Ramos (cell line): ENCODE measurements around the gene ADGRG6.

Source experiments
- in situ Hi-C: fragments of 300-500 bp; cut with MboI; formaldehyde crosslinking; loops from one replicate; pipeline ENCODE4 v1.14.3; 2022; ENCODE audit warnings: low sequenced_read_pairs; ENCODE audit not compliant: unreplicated experiment

ADGRG6 gene

DNA sequence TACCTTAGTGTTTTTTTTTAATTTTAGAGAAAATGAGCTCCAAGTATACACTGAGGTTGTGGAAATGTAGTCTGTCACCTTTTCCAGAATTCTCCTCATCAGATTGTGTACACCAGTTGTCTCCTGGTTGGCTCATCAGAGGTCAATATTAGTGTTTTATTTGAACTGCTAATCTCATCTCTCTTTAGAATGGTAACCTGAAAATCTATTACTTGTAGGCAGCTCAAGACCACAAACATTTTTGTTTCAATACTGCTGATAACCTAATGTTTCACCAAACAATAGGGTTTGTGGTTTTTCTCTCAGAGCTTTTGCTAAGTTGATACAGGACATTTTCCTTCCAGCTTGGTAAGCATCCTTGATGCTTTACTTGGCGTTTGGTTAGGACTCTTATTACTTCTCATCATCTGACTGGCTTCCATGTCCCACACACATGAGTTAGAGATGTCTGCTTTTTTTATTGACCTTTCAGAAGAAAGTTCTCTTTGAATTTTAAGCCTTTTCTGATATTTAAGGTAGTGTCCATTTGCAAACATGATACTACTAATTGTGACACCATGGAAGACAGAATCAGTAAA is 15.1 kb downstream of the ADGRG6 start:
- in situ Hi-C loops: no loop called here

GRCh38 chr6:142318714-142319113 is 16.9 kb downstream of the ADGRG6 start:
- in situ Hi-C loops: no loop called here

GRCh38 chr6:142320366-142320765 is 18.6 kb downstream of the ADGRG6 start:
- in situ Hi-C loops: no loop called here

- in situ Hi-C loops: no loop called here
Observed at GRCh38 chr6:142321451-142321850, 19.6 kb downstream of the ADGRG6 start.

DNA sequence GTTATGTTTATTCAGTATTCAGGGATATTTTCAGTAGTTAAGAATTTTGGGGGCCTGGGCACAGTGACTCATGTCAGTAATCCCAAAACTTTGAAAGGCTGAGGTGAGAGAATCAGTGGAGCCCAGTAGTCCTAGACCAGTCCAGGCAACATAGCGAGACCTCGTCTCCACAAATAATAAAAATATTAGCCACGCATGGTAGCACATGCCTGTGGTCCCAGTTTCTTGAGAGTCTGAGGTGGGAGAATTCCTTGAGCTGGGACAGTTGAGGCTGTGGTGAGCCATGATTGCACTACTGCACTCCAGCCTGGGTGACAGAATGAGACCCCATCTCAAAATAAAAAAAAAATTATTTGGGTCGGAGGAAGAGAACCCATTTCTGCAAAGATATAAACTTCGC is 20.3 kb downstream of the ADGRG6 start:
- in situ Hi-C loops: no loop called here

GRCh38 chr6:142322504-142323198 is 20.8 kb downstream of the ADGRG6 start:
- in situ Hi-C loops: no loop called here

GRCh38 chr6:142323377-142323776 is 21.6 kb downstream of the ADGRG6 start:
- in situ Hi-C loops: no loop called here

DNA sequence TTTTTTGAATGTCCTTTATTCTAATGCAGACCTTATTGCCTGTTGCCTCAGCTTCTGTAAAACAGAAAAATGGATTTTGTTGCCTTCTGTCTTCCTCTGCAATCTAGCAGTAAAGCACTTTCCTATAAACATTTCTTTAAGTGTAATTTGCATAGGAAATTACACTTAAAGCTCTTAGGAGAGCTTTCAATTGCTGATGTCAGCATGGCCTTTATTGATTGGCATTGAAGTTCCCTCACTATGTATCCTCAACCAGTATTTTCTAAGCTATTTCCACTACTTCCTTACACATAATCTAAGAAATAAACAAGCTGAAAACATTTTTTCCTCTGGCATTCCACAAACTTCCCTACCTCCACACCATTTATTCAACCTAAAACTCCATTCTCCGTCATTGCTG is 22.3 kb downstream of the ADGRG6 start:
- in situ Hi-C loops: no loop called here

DNA sequence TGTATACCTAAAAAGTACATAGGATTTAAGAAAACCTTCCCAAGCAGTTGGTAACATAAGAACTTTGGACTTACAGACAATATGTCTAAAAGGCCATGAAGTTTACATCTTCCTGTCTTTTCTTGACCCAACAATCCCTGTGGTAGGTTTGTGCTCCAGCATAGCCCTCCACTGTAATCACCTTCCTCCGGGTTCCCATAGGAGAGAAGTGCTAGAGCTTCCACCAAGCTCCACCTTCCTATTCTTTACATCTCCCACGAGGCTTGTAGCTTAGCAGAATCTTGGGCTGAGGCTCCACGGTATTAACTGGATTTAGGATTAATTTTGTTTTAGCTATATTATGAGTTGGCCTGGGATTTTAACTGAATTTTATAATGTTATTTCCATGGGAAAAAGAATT is 23.3 kb downstream of the ADGRG6 start:
- in situ Hi-C loops: no loop called here

DNA sequence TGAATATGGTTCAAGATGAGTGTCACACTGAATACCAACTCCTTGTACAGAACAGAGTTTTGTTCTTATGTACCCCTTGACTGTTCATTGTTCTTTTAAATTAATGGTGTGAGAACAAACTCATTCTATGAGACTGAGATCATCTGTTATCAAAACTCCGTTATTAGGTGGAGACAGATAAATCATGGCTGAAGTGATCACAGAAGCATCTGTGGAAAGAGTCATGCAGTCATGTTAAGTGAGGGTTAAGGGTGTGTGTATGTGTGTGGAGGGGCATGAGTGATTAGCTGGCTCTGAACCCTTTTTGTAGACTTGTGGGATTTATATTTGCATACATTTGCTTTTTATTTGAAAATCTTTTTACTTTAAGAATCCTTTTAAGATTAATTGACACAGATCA is 24.7 kb downstream of the ADGRG6 start:
- in situ Hi-C loops: no loop called here

GRCh38 chr6:142328070-142328469 is 26.3 kb downstream of the ADGRG6 start:
- in situ Hi-C loops: no loop called here

DNA sequence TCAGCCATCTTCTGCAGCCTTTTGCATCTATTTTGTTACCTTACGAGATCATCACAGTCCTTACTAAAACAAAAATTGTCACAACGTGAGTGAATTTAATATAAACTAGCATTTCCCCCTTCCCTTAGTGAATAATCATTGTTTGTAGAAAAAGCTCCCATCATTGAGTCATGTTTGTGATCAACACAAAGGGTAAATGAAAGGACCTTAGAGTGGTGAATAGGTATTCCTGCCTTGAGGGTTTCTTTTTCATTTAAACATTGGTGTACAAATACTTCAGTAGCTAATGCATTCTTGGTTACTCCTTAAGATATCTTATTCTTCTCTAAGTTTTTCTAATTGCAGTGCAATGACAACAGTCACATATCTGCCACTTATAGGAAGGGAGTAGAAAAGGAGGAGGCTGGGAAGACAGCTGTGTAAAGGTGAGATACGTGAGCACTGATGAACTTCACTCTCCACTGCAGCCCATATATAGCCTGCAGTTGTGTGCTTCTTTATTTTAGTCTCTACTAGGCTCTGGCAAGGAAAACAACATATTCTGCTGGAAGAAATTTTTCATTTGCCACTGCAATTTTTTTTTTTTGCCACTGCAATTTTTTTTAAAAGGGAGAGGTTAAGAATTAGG is 27.8 kb downstream of the ADGRG6 start:
- in situ Hi-C loops: no loop called here

- in situ Hi-C loops: no loop called here
Observed at GRCh38 chr6:142331075-142331551, 29.3 kb downstream of the ADGRG6 start.

GRCh38 chr6:142331601-142332000 is 29.8 kb downstream of the ADGRG6 start:
- in situ Hi-C loops: no loop called here

DNA sequence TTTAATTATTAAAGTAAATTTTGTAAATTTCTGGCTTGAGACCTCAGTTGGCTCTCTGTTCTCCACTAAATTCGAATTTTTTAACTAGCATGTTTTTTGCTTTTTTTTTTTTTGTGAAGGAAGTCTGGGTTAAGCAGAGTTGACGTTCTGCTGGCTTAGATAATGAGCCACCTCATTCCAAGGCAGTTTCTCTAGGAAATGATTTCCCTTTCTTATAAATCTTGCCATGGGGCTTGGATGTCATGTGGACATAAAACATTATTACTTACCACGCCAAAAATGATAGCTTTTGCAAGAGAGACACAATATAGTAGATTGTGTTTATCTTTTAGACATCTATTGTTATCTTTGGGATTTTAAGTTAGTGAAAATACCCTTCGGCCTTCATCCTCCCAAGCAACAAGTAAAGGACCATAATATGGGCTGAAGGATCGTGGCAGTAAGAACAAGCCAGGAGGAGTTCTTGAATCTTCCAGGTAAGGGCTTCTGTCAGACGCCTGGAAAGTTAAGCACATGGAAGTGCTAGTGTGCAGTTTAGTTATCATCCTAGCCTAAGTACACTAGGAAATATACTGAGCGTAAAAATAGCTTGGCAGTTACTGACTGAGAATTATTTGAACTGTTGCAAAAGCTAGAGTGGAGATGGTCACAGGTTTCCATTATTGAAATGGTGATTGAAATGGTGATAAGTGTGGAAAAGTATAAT is 30.7 kb downstream of the ADGRG6 start:
- in situ Hi-C loops: no loop called here

DNA sequence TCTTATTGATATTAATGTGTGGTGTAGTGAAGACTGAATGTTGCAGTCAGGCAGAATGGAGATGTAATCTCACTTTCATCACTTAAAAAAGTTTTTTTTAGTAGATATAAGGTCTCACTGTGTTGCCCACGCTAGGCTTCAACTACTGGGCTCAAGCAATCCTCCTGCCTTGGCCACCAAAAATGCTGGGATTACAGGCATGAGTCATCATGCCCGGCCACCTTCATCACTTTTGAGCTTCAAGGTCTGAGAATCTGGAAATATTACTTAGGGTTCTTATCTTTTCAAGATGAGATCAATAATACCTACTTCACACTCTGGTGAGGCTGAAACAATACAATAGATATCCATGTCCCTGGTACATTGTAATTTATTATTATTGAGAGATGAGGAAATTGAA is 31.6 kb downstream of the ADGRG6 start:
- in situ Hi-C loops: no loop called here

GRCh38 chr6:142334294-142334693 is 32.5 kb downstream of the ADGRG6 start:
- in situ Hi-C loops: no loop called here

DNA sequence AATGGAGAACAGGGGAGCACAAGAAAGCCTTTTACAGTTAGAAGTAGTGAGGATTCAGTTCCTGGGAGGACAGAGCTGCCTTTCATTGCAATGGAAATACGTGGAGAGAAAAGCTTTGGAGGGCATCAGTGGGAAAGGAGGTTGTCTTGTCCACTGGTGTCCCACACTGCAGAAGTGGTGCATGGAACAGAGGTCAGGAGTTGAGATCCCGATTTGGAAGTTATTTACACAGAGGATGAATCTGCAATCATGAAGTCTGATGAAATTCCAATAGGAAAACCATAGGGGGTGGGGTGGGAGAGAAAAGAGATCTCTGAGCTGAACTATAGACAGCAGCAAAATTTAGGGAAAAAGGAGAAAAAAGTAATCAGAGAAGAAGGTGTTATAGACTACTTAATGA is 33.6 kb downstream of the ADGRG6 start:
- in situ Hi-C loops: no loop called here

- in situ Hi-C loops: no loop called here
Observed at GRCh38 chr6:142336183-142336582, 34.4 kb downstream of the ADGRG6 start.

DNA sequence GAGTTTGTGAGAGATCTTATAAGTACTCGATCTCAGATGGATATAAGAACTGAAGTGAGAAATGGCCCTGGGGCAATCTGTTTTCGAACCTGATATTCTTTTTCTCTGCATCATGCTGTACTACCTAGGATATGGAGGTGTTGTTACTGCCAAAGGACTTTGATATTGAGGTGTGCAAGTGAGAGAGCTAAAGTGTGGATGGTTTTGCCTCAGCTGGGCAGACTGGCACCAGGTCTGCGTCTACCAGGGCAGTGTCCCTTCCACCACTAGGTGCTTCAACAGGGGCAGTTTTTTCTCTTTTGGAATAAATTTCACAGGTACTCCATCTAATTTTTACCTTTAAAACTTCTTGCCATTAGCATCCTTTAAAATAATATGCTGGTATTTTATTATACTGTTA is 35.0 kb downstream of the ADGRG6 start:
- in situ Hi-C loops: no loop called here

GRCh38 chr6:142339113-142339512 is 37.3 kb downstream of the ADGRG6 start:
- in situ Hi-C loops: no loop called here
